NCI-H345 (cell line): ENCODE results near the gene IFRD2.
"Not testable (repeated sequence)": the region's sequence is repeated elsewhere in the genome, so short reads cannot be mapped to it uniquely, and the experiment has no call there.

Experiments
- DNase-seq: peaks from one replicate; lab custom pipeline; 2025; lab: John Stamatoyannopoulos, UW

Gene IFRD2

DNA sequence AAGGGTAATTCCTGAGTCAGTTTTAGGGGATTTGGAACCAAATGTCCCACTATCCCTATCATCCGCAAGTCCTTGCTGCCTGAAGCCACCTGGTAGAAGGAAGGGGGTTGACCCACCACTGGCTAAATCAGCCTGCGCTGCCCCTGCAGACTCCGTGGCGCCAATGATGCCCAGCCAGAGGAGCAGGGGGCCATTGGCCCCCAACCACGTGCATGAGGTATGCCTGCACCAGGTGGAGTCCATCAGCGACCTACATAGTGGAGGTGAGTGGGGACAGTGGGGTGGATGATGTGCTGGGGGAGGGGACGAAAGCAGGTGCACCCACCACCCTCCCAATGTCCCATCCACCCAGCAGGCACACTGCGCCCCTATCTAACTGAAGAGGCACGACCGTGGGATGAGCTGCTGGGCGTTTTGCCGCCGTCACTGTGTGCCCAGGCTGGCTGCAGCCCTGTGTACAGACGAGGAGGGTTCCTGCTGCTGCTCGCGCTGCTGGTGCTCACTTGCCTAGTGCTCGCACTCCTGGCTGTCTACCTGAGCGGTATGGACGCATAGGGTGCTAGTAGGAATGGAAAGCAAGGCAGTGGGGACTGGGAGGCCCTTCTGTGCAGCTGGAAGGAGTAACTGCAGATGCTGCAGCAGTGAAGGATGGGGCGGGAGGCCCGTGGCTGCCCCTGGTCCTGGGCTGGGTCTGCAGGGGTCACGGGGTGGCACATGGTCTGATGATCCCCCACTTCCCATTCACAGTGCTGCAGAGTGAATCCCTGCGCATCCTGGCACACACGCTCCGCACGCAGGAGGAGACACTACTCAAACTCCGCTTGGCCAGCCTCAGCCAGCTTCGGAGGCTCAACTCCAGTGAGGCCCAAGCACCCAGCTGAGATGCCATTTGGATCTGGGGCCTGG, 5.7 kb downstream of the IFRD2 start:
- no peak for DNase-seq

DNA sequence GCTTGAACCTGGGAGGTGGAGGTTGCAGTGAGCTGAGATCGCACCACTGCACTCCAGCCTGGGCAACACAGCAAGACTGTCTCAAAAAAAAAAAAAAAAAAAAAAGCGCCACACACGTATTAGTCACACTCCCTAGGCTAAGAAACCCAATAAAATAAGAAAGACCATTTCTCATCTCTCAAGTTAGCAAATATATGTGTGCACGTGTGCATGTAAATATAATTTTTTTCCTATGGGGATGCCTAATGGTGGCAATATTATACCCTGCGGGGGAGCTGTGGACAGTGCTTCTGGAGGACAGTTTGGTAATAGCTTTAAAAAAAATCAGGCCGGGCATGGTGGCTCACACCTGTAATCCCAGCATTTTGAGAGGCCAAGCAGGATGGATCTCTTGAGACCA, 8.1 kb downstream of the IFRD2 start:
- DNase-seq, result not testable (repeated sequence)

DNA sequence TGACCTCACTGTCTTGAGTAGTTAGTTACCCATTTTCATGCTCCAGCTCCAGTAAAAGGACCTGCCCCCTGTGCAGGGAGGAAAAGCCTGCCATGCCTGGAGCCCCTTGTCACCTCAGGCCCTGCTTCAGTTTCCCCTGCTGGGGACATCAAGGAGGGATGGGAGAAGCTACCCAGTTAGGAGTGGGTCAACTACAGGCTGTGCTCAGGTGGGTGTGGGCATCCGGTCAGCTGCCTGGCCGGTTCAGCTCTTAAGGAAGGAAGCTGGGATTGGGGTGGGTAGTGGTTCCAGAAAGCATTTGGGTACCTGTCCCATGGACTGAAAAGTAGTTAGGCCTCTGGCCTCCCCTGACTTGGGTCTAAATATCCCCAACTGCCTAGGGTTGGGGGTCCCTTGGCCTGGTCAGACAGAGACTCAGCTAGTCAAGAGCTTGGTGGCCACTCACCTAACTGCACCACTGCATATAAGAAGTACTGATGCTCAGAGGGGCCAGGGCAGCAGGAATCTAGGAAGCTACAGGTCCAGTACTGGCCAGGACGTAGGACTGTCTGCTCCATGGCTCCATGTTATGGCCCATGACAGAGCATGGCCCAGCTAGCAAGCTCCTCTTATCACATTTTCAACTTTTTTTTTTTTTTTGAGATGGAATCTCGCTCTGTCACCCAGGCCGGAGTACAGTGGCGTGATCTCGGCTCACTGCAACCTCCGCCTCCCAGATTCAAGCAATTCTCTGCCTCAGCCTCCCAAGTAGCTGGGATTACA, 12.8 kb downstream of the IFRD2 start:
- no peak for DNase-seq

DNA sequence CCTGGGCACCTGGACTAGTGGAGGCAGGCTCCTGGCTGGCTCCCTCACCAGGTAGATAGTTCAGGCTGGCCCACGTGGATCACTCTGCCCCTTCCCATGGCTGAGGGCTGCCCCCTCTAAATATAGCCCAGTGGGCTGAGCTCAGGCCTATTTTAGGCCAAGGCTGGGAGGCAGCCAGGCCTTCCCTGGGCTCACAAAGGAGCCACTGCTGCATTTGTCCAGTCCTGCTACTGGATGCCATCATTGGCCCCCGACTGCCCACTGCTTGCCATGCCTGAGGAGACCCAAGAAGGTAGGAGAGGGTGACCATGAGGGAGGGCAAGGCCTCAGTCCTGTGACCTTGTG, 13.4 kb downstream of the IFRD2 start, which contains the start of gene LSMEM2:
LSMEM2 (plus strand) TSS at position 208 of the 345 bp plus-strand sequence; CDS start at position 235, 27 bp downstream.
- no peak for DNase-seq

DNA sequence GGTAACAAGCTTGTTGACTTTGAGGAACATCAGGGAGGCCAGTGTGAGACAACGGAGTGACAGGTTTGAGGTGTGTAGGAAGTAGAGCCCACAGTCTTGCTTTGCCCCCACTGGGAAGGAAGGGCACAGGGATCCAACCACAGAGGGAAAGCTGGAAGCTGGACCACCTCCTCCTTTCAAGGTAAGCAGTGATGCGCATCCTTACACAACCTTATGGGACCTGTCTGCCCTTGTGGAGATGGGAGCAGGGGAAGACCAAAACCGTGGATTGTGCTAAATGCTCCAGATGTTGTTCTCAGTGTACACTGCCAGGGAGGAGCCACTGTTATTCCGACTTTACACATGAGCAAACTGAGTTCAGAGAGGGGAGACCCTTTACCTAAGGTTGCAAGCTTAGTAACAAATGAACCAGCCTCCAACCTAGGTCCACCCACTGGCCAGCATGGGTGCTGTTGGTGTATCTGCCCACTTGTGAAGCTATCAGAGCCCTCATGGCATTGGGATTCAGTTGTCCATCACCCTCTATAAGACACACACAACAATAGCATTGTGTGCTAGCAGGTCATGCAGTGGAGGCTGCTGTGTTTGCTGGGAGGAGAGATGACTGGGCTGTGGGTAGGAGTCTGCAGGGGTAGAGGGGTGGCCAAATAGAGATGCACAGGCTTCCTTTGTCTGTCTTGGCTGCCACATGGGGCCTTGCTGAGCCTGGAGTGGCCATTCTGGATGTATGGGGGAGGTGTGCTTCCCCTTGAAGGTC, 13.9 kb downstream of the IFRD2 start:
- DNase-seq, result no peak

DNA sequence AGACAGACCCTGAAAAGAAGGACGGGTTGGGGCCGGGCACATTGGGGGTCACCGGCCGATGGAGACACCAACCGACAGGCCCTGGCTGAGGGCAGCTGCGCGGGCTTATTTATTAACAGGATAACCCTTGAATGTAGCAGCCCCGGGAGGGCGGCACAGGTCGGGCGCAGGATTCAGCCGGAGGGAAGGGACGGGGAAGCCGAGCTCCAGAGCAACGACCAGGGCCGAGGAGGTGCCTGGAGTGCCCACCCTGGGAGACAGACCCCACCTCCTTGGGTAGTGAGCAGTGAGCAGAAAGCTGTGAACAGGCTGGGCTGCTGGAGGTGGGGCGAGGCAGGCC, 15.5 kb downstream of the IFRD2 start:
- no peak for DNase-seq

DNA sequence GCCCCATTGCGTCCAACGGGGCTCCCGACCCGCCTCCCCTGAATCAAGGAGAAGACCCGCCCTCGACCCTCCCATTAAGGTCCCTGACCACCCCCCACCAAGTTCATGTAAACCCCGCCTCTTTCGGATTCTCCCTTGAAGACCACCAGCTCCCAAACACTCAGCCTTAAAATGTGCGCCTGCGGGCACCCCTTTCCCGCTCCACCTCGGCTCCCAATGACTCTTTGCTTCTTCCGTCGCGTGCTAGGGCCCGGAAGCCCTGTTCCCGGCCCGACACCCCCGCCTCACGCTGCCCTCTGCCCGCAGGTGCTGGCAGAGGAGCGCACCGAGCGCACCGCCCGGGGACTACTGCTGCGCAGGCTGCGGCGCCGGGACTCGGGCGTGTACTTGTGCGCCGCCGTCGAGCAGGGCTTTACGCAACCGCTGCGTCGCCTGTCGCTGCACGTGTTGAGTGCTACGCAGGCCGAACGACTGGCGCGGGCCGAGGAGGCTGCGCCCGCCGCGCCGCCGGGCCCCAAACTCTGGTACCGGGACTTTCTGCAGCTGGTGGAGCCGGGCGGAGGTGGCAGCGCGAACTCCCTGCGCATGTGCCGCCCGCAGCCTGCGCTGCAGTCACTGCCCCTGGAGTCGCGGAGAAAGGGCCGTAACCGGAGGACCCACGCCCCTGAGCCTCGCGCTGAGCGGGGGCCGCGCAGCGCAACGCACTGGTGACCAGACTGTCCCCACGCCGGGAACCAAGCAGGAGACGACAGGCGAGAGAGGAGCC, 16.1 kb downstream of the IFRD2 start:
- no peak for DNase-seq

DNA sequence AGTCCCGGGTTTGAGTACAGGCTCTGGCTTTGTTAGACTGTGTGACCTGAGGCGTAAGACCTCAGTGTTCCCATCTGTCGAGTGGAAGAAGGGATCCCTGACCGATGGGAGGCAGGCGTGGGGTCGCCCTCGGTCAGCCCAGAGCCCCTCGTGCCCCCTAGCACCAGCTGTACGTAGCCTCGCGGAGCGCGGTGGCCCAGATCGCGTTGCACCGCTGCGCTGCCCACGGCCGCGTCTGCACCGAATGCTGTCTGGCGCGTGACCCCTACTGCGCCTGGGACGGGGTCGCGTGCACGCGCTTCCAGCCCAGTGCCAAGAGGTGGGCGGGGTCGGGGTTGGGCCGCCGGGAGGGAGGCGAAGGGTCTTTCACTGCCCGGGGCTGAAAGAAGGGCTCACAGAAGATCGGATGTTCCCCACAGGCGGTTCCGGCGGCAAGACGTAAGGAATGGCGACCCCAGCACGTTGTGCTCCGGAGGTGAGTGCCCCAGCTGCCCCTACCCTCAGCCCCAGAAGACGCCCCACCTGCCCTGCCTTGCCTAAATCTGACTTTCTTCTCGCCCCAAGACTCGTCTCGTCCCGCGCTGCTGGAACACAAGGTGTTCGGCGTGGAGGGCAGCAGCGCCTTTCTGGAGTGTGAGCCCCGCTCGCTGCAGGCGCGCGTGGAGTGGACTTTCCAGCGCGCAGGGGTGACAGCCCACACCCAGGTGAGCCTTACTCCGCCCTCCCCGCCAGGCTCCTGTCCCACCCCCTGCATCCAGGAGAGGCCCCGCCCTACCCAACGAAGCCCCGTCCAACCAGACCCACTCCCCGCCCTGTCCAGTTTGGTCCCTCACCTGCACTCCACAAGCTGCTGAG, 16.9 kb downstream of the IFRD2 start:
- DNase-seq, result no peak

DNA sequence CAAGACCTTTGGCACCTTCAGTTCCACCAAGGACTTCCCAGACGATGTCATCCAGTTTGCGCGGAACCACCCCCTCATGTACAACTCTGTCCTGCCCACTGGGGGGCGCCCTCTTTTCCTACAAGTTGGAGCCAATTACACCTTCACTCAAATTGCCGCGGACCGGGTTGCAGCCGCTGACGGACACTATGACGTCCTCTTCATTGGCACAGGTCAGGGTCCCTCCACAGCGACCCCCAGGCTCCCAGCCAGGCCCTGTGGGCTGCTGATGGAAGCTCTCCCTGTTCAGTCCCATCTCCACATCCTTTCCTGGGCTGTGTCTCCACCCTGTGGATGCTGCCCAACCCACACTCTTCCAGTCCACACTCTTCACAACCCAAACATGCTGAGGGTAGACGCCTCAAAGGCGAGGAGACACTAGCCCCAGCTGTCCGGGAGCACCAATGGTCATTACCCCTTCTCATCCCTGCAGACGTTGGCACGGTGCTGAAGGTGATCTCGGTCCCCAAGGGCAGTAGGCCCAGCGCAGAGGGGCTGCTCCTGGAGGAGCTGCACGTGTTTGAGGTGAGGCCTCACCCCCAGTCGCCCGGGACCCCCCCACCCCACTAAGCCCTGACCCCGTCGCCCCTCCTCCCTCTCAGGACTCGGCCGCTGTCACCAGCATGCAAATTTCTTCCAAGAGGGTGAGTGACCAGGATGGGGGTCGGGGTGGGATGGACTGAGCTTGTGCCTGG, 17.7 kb downstream of the IFRD2 start:
- peak; percentile 46 for DNase-seq

DNA sequence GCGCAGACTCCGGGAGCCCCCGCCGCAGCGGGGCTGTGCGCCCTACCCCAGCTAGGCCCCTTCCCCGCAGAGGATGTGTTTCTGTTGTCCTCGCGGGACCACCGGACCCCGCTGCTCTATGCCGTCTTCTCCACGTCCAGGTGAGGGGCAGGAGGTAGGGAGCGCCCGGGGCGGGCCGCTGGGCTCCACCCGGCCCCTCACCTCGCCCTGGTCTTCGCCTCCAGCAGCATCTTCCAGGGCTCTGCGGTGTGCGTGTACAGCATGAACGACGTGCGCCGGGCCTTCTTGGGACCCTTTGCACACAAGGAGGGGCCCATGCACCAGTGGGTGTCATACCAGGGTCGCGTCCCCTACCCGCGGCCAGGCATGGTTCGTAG, 18.6 kb downstream of the IFRD2 start:
- no peak for DNase-seq

DNA sequence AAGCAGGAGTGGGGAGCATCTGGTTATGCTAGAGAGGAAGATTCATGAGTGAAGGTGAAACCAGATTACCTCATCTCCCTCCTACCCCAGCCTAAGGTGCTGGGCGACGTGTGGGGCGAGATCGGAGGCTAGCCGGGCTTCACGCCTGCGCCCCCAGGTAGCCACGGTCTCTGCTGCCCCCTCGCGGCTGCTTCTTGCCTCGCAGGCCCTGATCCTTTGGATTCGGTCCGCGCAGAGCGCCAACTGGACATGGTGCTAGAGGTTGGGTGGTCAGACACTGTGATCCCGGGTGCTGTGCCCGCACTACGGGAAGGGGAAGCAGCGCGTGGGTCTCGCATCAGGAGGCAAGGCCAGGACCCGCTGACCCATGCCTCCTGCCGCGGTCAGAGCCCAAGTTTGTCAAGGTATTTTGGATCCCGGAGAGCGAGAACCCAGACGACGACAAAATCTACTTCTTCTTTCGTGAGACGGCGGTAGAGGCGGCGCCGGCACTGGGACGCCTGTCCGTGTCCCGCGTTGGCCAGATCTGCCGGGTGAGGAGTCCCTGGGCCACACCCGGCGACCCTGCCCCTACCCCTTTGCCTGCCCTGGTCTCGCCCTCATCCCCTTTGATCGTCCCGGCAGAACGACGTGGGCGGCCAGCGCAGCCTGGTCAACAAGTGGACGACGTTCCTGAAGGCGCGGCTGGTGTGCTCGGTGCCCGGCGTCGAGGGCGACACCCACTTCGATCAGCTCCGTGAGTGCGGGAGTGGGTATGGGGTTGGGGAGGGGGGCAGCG, 19.1 kb downstream of the IFRD2 start:
- DNase-seq, result peak; percentile 74

DNA sequence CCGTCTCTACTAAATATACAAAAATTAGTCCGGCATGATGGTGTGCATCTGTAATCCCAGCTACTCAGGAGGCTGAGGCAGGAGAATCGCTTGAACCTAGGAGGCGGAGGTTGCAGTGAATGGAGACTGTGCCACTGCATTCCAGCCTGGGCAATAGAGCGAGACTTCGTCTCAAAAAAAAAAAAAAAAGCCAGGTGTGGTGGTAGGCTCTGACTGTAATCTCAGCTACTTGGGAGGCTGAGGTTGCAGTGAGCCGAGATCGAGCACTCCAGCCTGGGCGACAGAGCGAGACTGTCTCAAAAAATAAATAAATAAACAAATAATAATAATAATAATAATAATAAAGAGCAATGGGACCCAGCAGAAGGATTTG, 19.7 kb downstream of the IFRD2 start:
- not testable (repeated sequence) for DNase-seq

DNA sequence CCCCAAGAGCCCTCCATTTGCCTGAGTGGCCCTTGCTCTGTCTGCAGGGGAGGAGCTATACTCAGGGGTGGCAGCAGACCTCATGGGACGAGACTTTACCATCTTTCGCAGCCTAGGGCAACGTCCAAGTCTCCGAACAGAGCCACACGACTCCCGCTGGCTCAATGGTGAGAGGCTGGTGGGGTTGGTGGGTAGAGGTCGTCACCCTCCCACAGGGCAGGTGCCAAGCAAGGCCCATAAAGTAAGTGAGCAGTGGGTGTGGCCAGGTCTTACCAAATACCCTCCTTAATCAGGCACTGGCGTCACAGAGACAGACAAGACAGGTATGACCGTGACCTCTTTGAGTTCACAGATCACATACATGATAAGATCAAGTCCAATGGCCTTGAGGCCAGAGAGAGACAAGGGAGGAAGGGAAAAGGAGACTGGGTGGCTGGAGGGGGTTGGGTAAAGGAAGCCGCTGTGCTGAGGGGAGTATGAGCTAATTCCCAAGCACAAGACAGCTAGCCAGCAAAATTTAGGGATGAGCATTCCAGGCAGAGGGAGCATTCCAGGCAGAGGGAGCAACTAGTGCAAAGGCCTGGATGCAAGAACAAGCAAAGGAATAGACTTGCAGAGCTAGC, 20.8 kb downstream of the IFRD2 start:
- no peak for DNase-seq

DNA sequence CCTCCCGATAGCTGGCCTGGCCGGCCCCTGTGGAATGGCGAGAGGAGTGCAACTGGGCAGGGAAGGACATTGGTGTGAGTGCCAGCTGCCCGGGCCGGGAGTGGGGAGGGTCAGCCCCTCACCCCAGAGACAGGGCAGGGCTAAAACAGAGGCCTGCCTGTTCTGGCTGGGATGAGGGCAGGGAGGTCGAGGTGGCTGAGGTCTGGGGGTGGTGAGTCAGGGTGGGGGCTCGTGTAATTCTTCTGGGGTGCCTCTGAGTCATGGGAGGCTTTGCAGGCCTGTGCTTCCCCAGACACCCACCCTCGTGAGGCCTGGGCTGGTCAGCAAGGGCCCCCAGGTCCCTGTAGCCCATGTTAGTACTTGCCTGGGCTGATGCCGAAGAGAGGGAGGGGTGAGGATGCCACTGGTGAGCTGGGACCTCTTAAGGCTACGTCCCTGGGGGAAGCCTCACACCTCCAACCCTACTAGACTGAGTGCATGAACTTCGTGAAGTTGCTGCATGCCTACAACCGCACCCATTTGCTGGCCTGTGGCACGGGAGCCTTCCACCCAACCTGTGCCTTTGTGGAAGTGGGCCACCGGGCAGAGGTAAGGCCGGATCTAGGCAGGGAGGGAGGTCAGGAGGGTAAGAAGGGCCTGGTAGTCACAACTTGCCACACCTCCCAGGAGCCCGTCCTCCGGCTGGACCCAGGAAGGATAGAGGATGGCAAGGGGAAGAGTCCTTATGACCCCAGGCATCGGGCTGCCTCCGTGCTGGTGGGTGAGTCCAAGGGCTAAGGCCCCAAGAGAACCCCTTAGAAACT, 21.6 kb downstream of the IFRD2 start:
- no peak for DNase-seq

DNA sequence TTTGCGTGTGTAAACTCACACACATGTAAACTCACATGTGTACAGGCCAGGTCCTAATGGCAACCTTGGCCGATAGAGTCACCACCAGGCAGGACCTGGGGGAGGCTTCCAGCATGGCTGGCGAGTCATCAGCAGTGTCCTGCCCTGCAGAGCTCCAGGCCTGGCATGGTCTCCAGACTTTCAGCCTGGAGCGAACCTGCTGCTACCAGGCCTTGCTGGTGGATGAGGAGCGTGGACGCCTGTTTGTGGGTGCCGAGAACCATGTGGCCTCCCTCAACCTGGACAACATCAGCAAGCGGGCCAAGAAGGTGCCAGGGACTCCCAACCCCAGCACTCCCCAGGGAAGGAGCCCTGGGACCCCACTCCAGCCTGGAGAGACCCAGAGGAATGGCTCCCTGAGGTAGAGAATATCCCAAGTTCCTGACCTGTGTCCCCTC, 22.2 kb downstream of the IFRD2 start:
- no peak for DNase-seq

DNA sequence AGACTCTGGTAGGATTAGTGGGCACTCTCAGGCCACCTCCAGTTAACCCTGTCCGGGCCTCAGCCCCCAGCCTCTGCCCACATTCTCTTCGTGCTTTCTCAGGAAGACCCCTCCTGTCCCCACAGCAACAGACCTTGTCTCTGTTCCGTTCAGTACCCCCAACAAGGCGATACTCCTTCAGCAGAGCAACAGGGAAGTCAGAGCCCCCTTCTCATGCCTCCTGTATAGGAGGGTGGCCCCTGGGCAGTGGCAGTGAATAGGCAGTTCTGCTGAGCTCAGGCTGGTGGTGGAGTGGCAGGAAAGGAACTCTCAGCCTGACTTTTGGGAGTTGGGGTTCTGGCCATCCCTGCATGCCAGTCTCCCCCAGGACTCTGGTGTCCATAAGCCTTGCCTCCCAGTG, 22.8 kb downstream of the IFRD2 start:
- no peak for DNase-seq

DNA sequence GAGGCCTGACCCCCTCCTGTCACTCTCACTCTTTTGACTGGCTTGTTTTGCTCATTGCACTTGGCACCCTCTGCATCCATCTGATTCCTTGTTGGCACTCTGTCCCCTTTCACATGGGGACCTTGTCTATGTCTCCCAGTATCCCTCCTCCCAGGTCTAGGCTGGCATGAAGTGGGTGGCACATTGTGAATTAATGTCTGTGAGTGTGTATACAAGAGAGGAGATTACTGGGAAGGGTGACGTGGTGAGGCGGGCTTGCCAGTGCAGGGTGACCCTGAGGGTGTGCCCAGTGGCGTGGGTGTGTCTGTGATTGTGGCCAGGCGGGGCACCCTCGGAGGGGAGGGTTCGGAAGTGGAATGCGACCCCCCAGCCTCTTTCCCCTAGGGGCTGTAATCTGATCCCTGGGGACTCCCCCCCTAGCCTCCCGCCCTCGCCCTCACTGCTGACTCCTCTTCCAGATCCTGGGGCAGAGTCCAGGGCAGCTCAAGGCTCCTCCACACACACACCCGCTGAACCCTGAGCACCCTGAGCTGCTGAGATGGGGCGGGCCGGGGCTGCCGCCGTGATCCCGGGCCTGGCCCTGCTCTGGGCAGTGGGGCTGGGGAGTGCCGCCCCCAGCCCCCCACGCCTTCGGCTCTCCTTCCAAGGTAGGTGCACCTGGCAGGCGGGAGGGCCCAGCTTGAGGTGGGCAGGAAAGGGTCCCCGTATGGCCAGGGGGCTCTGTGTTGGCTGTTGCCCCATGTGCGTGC, 23.4 kb downstream of the IFRD2 start, which contains the start of gene SEMA3B:
SEMA3B (plus strand) TSS at position 445 of the 749 bp plus-strand sequence; CDS start at position 539, 94 bp downstream.
- DNase-seq, result peak; percentile 25
